ENCODE data around the gene RTP3. TPM values are rescaled to one million over a fixed set of nuclear protein-coding genes. Genes with fewer than 3 reads are reported as not detected.

Gene RTP3
- total and polyA plus RNA-seq, 2 of the 4 experiments (the other 2 are of a cell fraction): 0.18 to 0.26 TPM

DNA sequence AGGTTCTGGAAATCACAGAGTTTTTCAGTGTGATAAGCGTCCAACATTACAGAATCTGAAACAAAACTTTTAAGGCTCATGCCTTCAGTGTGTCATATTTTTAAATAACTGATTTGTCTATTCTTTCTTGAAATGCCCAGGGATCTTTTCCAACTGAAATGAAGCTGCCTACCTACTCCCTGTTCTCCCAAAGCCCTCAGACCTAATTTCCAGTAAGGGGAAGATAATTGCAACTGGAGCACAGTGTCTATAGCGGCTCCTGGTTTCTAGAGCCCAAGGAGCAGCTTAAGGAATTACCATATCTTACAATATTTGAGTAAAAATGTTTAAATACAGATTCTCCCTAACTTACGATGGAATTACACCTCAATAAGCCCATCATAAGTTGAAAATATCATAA lies 35.3 kb downstream of the RTP3 start:
- H3K9me1 ChIP-seq (ENCODE audit: insufficient read depth, low read length): peaks cover 11% of the 10 kb centered on the region
- no peak overlapping the region for H2BK20ac ChIP-seq (ENCODE audit: low read depth, low read length)
- ChIA-PET POLR2A (ENCODE audit: unreplicated experiment) (no interaction called here), CTCF (no interaction called here)
- no peaks in the 10 kb centered on the region for H3K9me3 ChIP-seq (ENCODE audit: control insufficient read depth, insufficient read depth, low read length)
- H3K56ac ChIP-seq (ENCODE audit: extremely low read depth, insufficient read depth, low read length): no peak overlapping the region
- peaks cover 9% of the 10 kb centered on the region; the same call in 1 of the 2 replicates for H3K36me3 ChIP-seq (ENCODE audit: control insufficient read depth, insufficient read depth, low read length)
- no peak for DNase-seq
- H2BK120ac ChIP-seq (ENCODE audit: low read depth, low read length): no peak overlapping the region
- no peak overlapping the region for H3K9ac ChIP-seq (ENCODE audit: low read depth, low read length)
- no peak overlapping the region for H3K27ac ChIP-seq (ENCODE audit: insufficient read depth, low read length)
- H3K4me3 ChIP-seq (ENCODE audit: insufficient read depth, low read depth, low read length): no peak overlapping the region
- no peak overlapping the region for H4K8ac ChIP-seq (ENCODE audit: low read depth in 2 of 2, low read length in 2 of 2)
- H2AFZ ChIP-seq (replicated peaks; ENCODE audit: low read length, poor library complexity): no peak overlapping the region
- no peak overlapping the region for H3K18ac ChIP-seq (ENCODE audit: low read depth, low read length)
- H3K27me3 ChIP-seq (ENCODE audit: control insufficient read depth, insufficient read depth, low read length): no peaks in the 10 kb centered on the region
- H3K4ac ChIP-seq (ENCODE audit: low read depth, low read length): no peak overlapping the region
- no peak overlapping the region for H3K4me2 ChIP-seq (ENCODE audit: low read depth, low read length)
- no peak overlapping the region for H4K91ac ChIP-seq (ENCODE audit: insufficient read depth, low read depth, low read length)
- no peaks in the 10 kb centered on the region; a peak in 1 of 4 replicates for H3K79me1 ChIP-seq (ENCODE audit: low read depth in 1 of 2, low read length in 2 of 2)
- H2AK5ac ChIP-seq (ENCODE audit: low read depth, low read length): no peak overlapping the region
- no peak overlapping the region for H3K23ac ChIP-seq (ENCODE audit: low read depth, low read length)
- no peak overlapping the region for H3K14ac ChIP-seq (replicated peaks; ENCODE audit: low read depth, low read length)
- H2AK9ac ChIP-seq (replicated peaks; ENCODE audit: low read depth, low read length, poor library complexity): no peak overlapping the region
- H4K20me1 ChIP-seq (ENCODE audit: insufficient read depth, low read length): no peaks in the 10 kb centered on the region
- ATAC-seq (ENCODE audit: low read depth): no peak
- peaks cover 8% of the 10 kb centered on the region for H3K4me1 ChIP-seq (ENCODE audit: control insufficient read depth, insufficient read depth, low read length)
- in situ Hi-C loops (cut with MboI; ENCODE audit: low sequenced_read_pairs): no loop called here
- no TSS peak for BruUV-seq (replicated peaks)
- no CpG with 5 or more reads among the region's 3 CpGs for WGBS, 2 experiments (ENCODE audit: extremely low coverage in 2 of 2, insufficient read length in 1 of 2)
- H4K5ac ChIP-seq (ENCODE audit: low read depth, low read length): no peak overlapping the region
- dilution Hi-C loops (cut with HindIII; ENCODE audit: low sequenced_read_pairs, unreplicated experiment): no loop called here
- intact Hi-C loops (cut with micrococcal nuclease): no loop called here
- H2BK5ac ChIP-seq (ENCODE audit: low read depth, low read length, poor library complexity, severe bottlenecking): no peak overlapping the region
- no peak overlapping the region for H2BK15ac ChIP-seq (ENCODE audit: low read depth, low read length)
- no peak for TF ChIP-seq FOS (IDR thresholded peaks at IDR 0.05; ENCODE audit: low read depth, low read length)
- TF ChIP-seq POLR2A (IDR thresholded peaks at IDR 0.05; ENCODE audit: low read depth, low read length): no peak
- TF ChIP-seq MAFK (IDR thresholded peaks at IDR 0.05; ENCODE audit: low read depth, low read length): no peak
- no peak for TF ChIP-seq RCOR1 (IDR thresholded peaks at IDR 0.05; ENCODE audit: insufficient replicate concordance, low read length)
- no peak for TF ChIP-seq BHLHE40 (IDR thresholded peaks at IDR 0.05; ENCODE audit: low read depth, low read length)
- no peak for TF ChIP-seq CHD1 (IDR thresholded peaks at IDR 0.05; ENCODE audit: low read depth, low read length)
- no peak for TF ChIP-seq MAZ (IDR thresholded peaks at IDR 0.05; ENCODE audit: borderline replicate concordance, low read depth, low read length)
- no peak for TF ChIP-seq USF2 (IDR thresholded peaks at IDR 0.05; ENCODE audit: low read depth, low read length)
- TF ChIP-seq RFX5 (IDR thresholded peaks at IDR 0.05; ENCODE audit: low read depth, low read length): no peak
- no peak for TF ChIP-seq CTCF (conservative IDR thresholded peaks at IDR 0.05; ENCODE audit: low read depth, low read length)
- no peak for TF ChIP-seq RAD21 (IDR thresholded peaks at IDR 0.05; ENCODE audit: low read length)
- no peak for TF ChIP-seq MXI1 (IDR thresholded peaks at IDR 0.05; ENCODE audit: borderline replicate concordance, low read depth, low read length)
- TF ChIP-seq, protein P1, sequence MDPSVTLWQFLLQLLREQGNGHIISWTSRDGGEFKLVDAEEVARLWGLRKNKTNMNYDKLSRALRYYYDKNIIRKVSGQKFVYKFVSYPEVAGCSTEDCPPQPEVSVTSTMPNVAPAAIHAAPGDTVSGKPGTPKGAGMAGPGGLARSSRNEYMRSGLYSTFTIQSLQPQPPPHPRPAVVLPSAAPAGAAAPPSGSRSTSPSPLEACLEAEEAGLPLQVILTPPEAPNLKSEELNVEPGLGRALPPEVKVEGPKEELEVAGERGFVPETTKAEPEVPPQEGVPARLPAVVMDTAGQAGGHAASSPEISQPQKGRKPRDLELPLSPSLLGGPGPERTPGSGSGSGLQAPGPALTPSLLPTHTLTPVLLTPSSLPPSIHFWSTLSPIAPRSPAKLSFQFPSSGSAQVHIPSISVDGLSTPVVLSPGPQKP (IDR thresholded peaks at IDR 0.05; ENCODE audit: borderline replicate concordance, low read depth, low read length): no peak

All from IMR-90 (cell line).